CD8-positive, alpha-beta memory T cell (primary cell): ENCODE data around the gene ADCY4. TPM values are rescaled to one million over a fixed set of nuclear protein-coding genes. Genes with fewer than 3 reads are reported as not detected.

Source experiments
- CTCF ChIA-PET: fragments of 350-600 bp; sonication (Branson Sonifier 250); formaldehyde crosslinking; loops from one replicate; lab custom pipeline; 2021; ENCODE audit warnings: antibody characterized with exemption; lab: Charles Lee
- POLR2A ChIA-PET: fragments of 350-600 bp; sonication (Branson Sonifier 250); formaldehyde crosslinking; loops from one replicate; lab custom pipeline; 2021; ENCODE audit warnings: antibody characterized with exemption; lab: Charles Lee
- DNase-seq, 5 donors: peaks; one replicate each; pipeline versions ENCODE4 v3.0.0 to v3.0.0-alpha.2; 2020 to 2022; ENCODE audit warnings: mixed read lengths in 1 of 5
- H3K27ac ChIP-seq: one replicate; pipeline ENCODE4 v1.7.0; 2013; ENCODE audit warnings: low read depth, mild to moderate bottlenecking, low read length, moderate library complexity
- H3K27me3 ChIP-seq: 2 replicates; pipeline ENCODE4 v1.7.0; 2013; ENCODE audit warnings: low read length, mild to moderate bottlenecking; ENCODE audit not compliant: insufficient read depth, poor library complexity, severe bottlenecking
- H3K36me3 ChIP-seq: 2 replicates; pipeline ENCODE4 v1.7.0; 2013; ENCODE audit warnings: mild to moderate bottlenecking, low read length, moderate library complexity; ENCODE audit not compliant: insufficient read depth
- H3K4me1 ChIP-seq: 2 replicates; pipeline ENCODE4 v1.7.0; 2013; ENCODE audit warnings: mild to moderate bottlenecking, low read length, moderate library complexity; ENCODE audit not compliant: insufficient read depth
- H3K4me3 ChIP-seq: 2 replicates; pipeline ENCODE4 v1.7.0; 2013; ENCODE audit warnings: mild to moderate bottlenecking, low read length
- H3K9me3 ChIP-seq: 2 replicates; pipeline ENCODE4 v1.7.0; 2013; ENCODE audit warnings: mild to moderate bottlenecking, low read length
- H3K27ac Mint-ChIP-seq, 8 donors: one replicate each; pipeline ENCODE4 v1.8.0; 2020 to 2021; ENCODE audit warnings: mixed read lengths in 8 of 8, mild to moderate bottlenecking in 6 of 8, inconsistent platforms in 3 of 8, moderate library complexity in 3 of 8
- H3K27me3 Mint-ChIP-seq, 2 donors: one replicate each; pipeline ENCODE4 v1.8.0; 2020 to 2021; ENCODE audit warnings: mixed read lengths in 2 of 2, mild to moderate bottlenecking in 1 of 2, moderate library complexity in 1 of 2
- H3K36me3 Mint-ChIP-seq, 3 donors: one replicate each; pipeline ENCODE4 v1.8.0; 2020 to 2021; ENCODE audit warnings: mixed read lengths in 3 of 3, inconsistent platforms in 1 of 3, mild to moderate bottlenecking in 1 of 3
- H3K4me1 Mint-ChIP-seq, 3 donors: one replicate each; pipeline ENCODE4 v1.8.0; 2020 to 2021; ENCODE audit warnings: mixed read lengths in 3 of 3, inconsistent platforms in 1 of 3, mild to moderate bottlenecking in 1 of 3
- H3K4me3 Mint-ChIP-seq, 7 donors: one replicate each; pipeline ENCODE4 v1.8.0; 2020 to 2021; ENCODE audit warnings: mixed read lengths in 7 of 7, mild to moderate bottlenecking in 6 of 7, moderate library complexity in 4 of 7, inconsistent platforms in 2 of 7
- H3K9me3 Mint-ChIP-seq, 5 donors: one replicate each; pipeline ENCODE4 v1.8.0; 2020 to 2022; ENCODE audit warnings: mixed read lengths in 5 of 5, mild to moderate bottlenecking in 3 of 5, moderate library complexity in 2 of 5, inconsistent platforms in 1 of 5
- polyA plus RNA-seq: library from polyadenylated mRNA; unstranded; fragments of 300-500 nt; fragmentation: Illumina TruSeq; gene quantifications from one replicate; pipeline ENCODE4 v1.2.3, GENCODE V29; 2021
- total RNA-seq, 2 experiments: library from RNA; stranded (reverse); gene quantifications; one replicate each; pipeline ENCODE4 v1.2.3, GENCODE V29; 2021

ADCY4 gene
- total and polyA plus RNA-seq, 3 experiments from 2014 or later: 0.64 to 1.5 (median 0.84) TPM

DNA sequence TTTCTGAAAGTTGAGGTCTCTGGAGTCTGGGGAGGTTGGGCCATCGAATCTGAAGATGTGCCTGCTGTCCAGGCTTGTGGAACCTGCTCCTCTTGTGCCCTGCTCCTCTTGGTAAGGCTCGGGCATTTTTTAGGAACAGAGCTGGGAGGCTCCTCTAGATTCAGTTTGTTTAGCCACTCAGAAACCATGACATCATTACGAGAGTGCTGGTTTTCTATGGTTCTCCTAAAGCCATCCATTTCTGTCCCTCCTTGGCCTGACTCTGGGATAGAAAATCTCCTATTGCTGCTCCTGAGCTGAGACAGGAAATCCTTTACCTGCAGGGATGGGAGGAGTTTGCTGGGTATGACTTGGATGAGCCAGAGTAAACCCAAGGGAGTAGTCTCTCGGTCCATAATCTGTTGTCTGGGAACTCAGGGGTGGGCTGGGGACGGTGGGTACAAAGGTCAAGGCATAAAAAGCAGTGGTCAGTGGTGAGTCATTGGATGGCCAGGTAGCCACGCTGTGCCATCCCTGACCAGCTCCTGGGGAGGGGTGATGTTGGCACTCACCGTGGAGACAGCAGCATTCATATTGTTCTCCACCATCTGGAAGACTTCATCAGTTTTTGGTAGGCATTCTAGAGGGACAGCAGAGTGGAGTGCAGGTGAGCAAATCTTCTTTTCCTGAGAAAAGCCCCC lies 2.4 kb upstream of the ADCY4 start:
- no peak overlapping the region for H3K27ac ChIP-seq
- H3K9me3 Mint-ChIP-seq: no peaks in the 10 kb centered on the region
- H3K27me3 ChIP-seq: peaks cover 17% of the 10 kb centered on the region
- H3K36me3 Mint-ChIP-seq: peaks cover 5 to 33% (median 5%) of the 10 kb centered on the region in 3 donors
- peak overlapping the region in 2 of 8 donors; percentile 57 to 80 for H3K27ac Mint-ChIP-seq
- no peak overlapping the region for H3K4me3 ChIP-seq
- no peak for DNase-seq
- H3K4me3 Mint-ChIP-seq: peak overlapping the region in 4 of 7 donors; percentile 8 to 97 (median 96)
- no peaks in the 10 kb centered on the region for H3K9me3 ChIP-seq
- ChIA-PET CTCF (interaction anchor here (0.7 to 14.0 kb wide), 5 partner anchors 10 to 95 kb away, joined by 3 to 486 read pairs (median 3); partner anchors contain the start of genes CBLN3, CIDEB, KHNYN and SDR39U1), POLR2A (interaction anchor here (3.3 kb wide), 1 partner anchor 93 kb away, joined by 21 read pairs; the partner anchor contains the start of genes CBLN3 and KHNYN)
- H3K36me3 ChIP-seq: peaks cover 10% of the 10 kb centered on the region
- H3K27me3 Mint-ChIP-seq: peaks cover 18 to 22% of the 10 kb centered on the region in 2 donors
- peaks cover 53% of the 10 kb centered on the region for H3K4me1 ChIP-seq
- H3K4me1 Mint-ChIP-seq: peaks cover 44 to 70% (median 64%) of the 10 kb centered on the region in 3 donors

DNA sequence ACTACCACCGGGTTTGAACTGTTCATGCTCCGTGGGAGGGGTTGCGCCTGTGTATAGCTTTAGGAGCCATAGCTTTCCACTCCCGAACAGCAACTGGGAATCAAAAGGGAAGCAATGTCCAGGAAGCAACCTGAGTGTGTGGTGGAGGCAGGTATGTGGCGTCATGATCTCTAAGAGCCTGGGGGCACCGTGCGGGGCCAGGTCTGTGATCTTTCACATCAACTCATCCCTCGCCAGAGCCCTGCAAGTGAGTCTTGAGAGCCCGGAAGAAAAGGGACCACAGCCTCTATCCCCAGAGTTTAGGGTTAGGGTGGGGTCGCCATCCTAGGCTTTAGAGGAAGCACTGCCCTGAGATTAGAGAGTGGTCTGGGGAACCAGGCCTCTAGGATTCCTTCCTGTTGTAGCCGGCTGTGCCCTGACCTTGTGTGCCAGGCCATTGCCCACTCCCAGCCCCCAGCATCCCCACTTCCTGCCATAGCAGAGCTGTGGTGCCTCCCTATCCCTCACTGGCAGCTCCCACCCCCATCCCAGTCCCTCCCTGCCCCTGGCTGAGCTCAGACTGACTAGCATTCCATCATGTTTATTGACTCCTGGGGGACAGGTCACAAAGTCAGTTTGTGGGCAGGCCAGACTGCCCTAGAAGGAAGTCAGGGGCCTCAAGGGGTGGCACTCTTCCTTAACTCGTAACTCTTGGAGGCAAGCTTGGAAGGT lies 745 bp upstream of the ADCY4 start:
- Mint-ChIP-seq H3K27ac (peak overlapping the region in 3 of 8 donors; percentile 34 to 86 (median 74)), H3K4me3 (peak overlapping the region in 6 of 7 donors; percentile 15 to 75 (median 64)), H3K9me3 (no peaks in the 10 kb centered on the region), H3K36me3 (peaks cover 5 to 33% (median 5%) of the 10 kb centered on the region in 3 donors), H3K27me3 (peaks cover 21% of the 10 kb centered on the region in 2 donors), H3K4me1 (peaks cover 59 to 87% (median 79%) of the 10 kb centered on the region in 3 donors)
- Histone ChIP-seq H3K4me1 (peaks cover 68% of the 10 kb centered on the region), H3K4me3 (no peak overlapping the region), H3K9me3 (no peaks in the 10 kb centered on the region), H3K36me3 (peaks cover 10% of the 10 kb centered on the region), H3K27ac (no peak overlapping the region), H3K27me3 (peaks cover 17% of the 10 kb centered on the region)
- DNase-seq: no peak
- ChIA-PET CTCF (interaction anchor here (1.0 to 16.8 kb wide), 5 partner anchors 13 to 97 kb away, joined by 4 to 486 read pairs (median 52); partner anchors contain the start of genes CBLN3, CIDEB, DHRS1 and KHNYN), POLR2A (no interaction called here)

DNA sequence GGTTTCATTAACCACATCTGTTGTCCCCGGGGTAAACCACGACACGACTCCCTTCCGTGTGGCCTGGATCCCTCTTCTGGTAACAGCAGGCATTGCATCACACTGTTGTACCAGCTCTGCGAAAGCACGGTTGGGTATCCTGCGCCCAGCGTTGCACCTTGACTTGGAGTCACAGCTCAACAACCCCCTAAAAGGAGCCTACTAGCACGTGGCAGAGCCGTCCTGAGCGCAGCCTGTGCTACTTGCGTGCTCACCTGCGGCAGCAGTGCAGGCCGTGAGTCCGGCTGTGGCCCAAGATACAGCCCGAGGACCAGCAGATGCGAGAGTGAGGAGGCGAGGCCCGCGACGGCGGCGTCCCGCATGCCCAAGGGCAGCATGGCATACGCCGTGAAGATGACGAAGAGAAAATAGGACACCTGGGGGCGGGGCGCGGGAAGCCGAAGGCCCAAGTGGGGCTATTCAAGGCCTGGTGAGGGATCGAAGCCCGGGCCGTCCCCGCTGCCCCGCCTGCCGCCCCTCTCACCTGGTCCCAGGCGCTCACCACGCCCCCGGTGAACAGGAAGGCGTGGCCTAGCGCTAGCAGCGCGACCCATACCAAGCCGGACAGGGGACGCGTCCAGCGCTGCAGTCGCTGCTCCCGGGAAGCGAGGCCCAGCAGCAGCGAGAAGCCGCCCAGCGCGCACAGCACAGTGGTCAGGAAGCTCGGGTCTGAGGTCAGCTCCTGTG lies 2.4 kb downstream of the ADCY4 start:
- Mint-ChIP-seq H3K27ac (peak overlapping the region; percentile 15 to 90 (median 80)), H3K4me3 (peak overlapping the region; percentile 63 to 86 (median 79)), H3K36me3 (peaks cover 5 to 17% (median 5%) of the 10 kb centered on the region in 3 donors), H3K9me3 (no peaks in the 10 kb centered on the region), H3K4me1 (peaks cover 69 to 89% (median 83%) of the 10 kb centered on the region in 3 donors), H3K27me3 (peaks cover 21 to 27% of the 10 kb centered on the region in 2 donors)
- peak; percentile 70 to 92 (median 85) for DNase-seq
- H3K4me3 ChIP-seq: peak overlapping the region; percentile 44
- H3K27ac ChIP-seq: no peak overlapping the region
- H3K9me3 ChIP-seq: no peaks in the 10 kb centered on the region
- POLR2A ChIA-PET: interaction anchor here (0.7 to 3.1 kb wide), 6 partner anchors 21 to 230 kb away, joined by 4 to 78 read pairs (median 11); partner anchors contain the start of genes CBLN3, KHNYN, LTB4R and TINF2
- peaks cover 69% of the 10 kb centered on the region for H3K4me1 ChIP-seq
- H3K27me3 ChIP-seq: peaks cover 17% of the 10 kb centered on the region
- H3K36me3 ChIP-seq: peaks cover 6% of the 10 kb centered on the region
- CTCF ChIA-PET: interaction anchor here (0.6 to 16.8 kb wide), 30 partner anchors 10 to 171 kb away, joined by 3 to 486 read pairs (median 7); partner anchors contain the start of genes CBLN3, CIDEB, DHRS1 and IRF9

DNA sequence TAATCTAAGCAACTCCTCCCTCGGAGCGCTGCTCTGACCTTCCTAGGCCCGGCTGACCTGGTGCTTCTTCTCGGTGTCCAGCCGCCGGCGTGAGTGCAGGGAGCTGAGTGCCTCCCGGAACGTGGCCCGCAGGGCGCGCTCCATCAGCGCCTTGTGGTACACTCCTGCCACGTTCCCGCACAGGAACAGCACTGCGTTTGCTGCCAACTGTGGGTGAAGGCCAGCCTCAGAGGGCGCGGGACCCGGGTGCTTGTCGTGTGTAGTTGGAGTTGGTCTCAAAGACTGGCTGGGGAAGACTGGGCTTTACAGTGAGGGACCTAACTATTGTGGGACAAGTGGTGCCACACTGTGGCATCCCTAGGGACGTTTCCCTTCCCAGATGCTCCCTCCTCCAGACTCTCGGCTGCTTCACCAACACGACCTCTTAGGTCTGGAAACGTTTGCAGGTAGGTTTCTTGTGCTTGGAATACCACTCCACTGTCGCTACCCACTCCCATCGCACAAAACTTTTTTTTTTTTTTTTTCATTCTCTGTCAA lies 3.1 kb downstream of the ADCY4 start:
- peaks cover 73 to 92% (median 84%) of the 10 kb centered on the region in 3 donors for H3K4me1 Mint-ChIP-seq
- H3K9me3 ChIP-seq: no peaks in the 10 kb centered on the region
- H3K27me3 Mint-ChIP-seq: peaks cover 21 to 27% of the 10 kb centered on the region in 2 donors
- DNase-seq: no peak
- ChIA-PET CTCF (interaction anchor here (0.7 to 16.8 kb wide), 12 partner anchors 9 to 116 kb away, joined by 3 to 486 read pairs (median 16); partner anchors contain the start of genes CBLN3, CIDEB, DHRS1 and KHNYN), POLR2A (interaction anchor here (0.7 to 3.1 kb wide), 6 partner anchors 21 to 230 kb away, joined by 4 to 78 read pairs (median 11); partner anchors contain the start of genes CBLN3, KHNYN, LTB4R and TINF2)
- peak overlapping the region; percentile 15 to 91 (median 80) for H3K27ac Mint-ChIP-seq
- peak overlapping the region; percentile 63 to 86 (median 79) for H3K4me3 Mint-ChIP-seq
- H3K36me3 Mint-ChIP-seq: peaks cover 5 to 11% (median 5%) of the 10 kb centered on the region in 3 donors
- no peak overlapping the region for H3K27ac ChIP-seq
- H3K9me3 Mint-ChIP-seq: no peaks in the 10 kb centered on the region
- peaks cover 17% of the 10 kb centered on the region for H3K27me3 ChIP-seq
- peaks cover 74% of the 10 kb centered on the region for H3K4me1 ChIP-seq
- no peak overlapping the region for H3K4me3 ChIP-seq
- H3K36me3 ChIP-seq: peaks cover under 1% of the 10 kb centered on the region

DNA sequence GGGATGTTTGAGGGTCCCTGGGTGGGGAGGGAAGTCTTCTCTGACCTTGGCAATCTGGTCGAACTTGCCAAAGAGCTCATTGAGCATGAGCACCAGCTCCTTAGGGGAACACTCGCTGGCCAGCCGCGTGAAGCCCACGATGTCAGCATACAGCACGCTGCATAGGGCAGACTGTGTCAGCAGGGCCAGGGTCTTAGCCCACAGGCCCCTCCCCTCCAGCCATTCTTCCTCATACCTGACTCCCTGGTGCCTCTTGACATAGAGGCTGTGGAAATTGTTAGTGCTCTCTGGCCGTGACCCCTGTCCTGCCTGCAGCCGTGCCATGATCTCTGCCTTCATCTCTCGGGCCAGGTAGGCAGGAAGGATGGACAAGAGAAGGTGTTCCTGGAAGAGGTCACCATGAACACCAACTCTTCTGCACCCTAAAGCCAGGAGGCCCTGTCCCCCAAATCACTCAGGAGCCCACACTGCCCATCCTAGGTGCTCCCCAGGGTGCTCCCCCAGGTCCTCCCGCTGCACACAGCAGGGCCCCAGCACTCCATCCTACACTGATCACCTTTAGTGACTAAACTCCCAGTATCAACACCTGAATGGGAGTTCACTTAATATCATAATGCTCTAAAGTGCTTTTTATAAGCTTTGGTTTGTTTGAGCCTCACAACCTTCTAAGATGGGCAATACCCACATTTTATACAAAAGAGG lies 3.7 kb downstream of the ADCY4 start:
- H3K27me3 ChIP-seq: peaks cover 17% of the 10 kb centered on the region
- H3K27ac ChIP-seq: no peak overlapping the region
- H3K4me3 ChIP-seq: no peak overlapping the region
- H3K27me3 Mint-ChIP-seq: peaks cover 21 to 22% of the 10 kb centered on the region in 2 donors
- H3K9me3 ChIP-seq: no peaks in the 10 kb centered on the region
- H3K36me3 Mint-ChIP-seq: peaks cover under 1 to 4% (median 1%) of the 10 kb centered on the region in 3 donors
- peaks cover 74% of the 10 kb centered on the region for H3K4me1 ChIP-seq
- H3K4me3 Mint-ChIP-seq: peak overlapping the region in 3 of 7 donors; percentile 23 to 63 (median 37)
- ChIA-PET POLR2A (interaction anchor here (0.5 to 2.6 kb wide), 2 partner anchors 20 to 110 kb away, joined by 3 to 9 read pairs; partner anchors contain the start of gene LTB4R), CTCF (interaction anchor here (1.4 to 16.8 kb wide), 5 partner anchors 24 to 115 kb away, joined by 5 to 486 read pairs (median 52); partner anchors contain the start of genes CBLN3, CIDEB, DHRS1 and KHNYN)
- no peaks in the 10 kb centered on the region for H3K9me3 Mint-ChIP-seq
- H3K4me1 Mint-ChIP-seq: peaks cover 73 to 89% (median 79%) of the 10 kb centered on the region in 3 donors
- no peaks in the 10 kb centered on the region for H3K36me3 ChIP-seq
- no peak for DNase-seq
- peak overlapping the region in 6 of 8 donors; percentile 44 to 91 (median 82) for H3K27ac Mint-ChIP-seq

DNA sequence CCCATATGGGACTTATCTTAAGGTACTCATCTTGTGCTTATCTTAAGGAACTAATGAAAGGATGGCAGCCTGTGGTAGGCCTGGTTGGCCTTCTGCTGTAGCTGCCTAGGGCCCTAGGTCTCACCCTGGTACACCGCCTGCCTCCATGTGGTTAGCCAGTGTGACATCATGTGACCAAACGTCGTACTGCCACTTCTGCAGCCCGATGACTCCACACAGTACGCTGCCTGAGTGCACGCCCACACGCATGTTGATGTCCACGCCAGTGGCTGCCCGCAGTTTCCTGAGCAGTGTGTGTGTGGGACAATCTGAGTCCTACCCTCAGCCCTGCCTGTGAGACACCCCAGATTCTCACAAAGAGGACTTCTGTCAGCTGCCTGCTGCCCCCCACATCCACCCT lies 5.1 kb downstream of the ADCY4 start:
- peak overlapping the region; percentile 27 to 76 (median 57) for H3K4me3 Mint-ChIP-seq
- H3K9me3 ChIP-seq: no peaks in the 10 kb centered on the region
- H3K27me3 ChIP-seq: peaks cover 10% of the 10 kb centered on the region
- peaks cover 69% of the 10 kb centered on the region for H3K4me1 ChIP-seq
- H3K27ac ChIP-seq: no peak overlapping the region
- H3K4me1 Mint-ChIP-seq: peaks cover 68 to 78% (median 71%) of the 10 kb centered on the region in 3 donors
- H3K4me3 ChIP-seq: no peak overlapping the region
- H3K27ac Mint-ChIP-seq: peak overlapping the region; percentile 46 to 93 (median 86)
- POLR2A ChIA-PET: interaction anchor here (0.6 to 2.6 kb wide), 5 partner anchors 19 to 100 kb away, joined by 3 to 9 read pairs (median 4); partner anchors contain the start of genes KHNYN and LTB4R
- peaks cover 14 to 16% of the 10 kb centered on the region in 2 donors for H3K27me3 Mint-ChIP-seq
- H3K36me3 Mint-ChIP-seq: no peaks in the 10 kb centered on the region
- CTCF ChIA-PET: interaction anchor here (1.2 to 16.8 kb wide), 3 partner anchors 18 to 103 kb away, joined by 3 to 486 read pairs (median 265); partner anchors contain the start of genes CBLN3, CIDEB, DHRS1 and KHNYN
- H3K9me3 Mint-ChIP-seq: no peaks in the 10 kb centered on the region
- peak in 4 of 5 donors; percentile 66 to 88 (median 78) for DNase-seq
- no peaks in the 10 kb centered on the region for H3K36me3 ChIP-seq
